Activated CD8-positive, alpha-beta memory T cell treated with anti-CD3 and anti-CD28 coated beads for 1 hour (primary cell): ENCODE measurements around the gene FLT3.
"Not testable (repeated sequence)": the region's sequence is repeated elsewhere in the genome, so short reads cannot be mapped to it uniquely, and the experiment has no call there.

Source experiments
- DNase-seq, 2 donors: peaks; one replicate each; pipeline ENCODE4 v3.0.0-alpha.2; 2020; ENCODE audit warnings: low read depth in 1 of 2; ENCODE audit errors: extremely low read depth in 1 of 2

FLT3 gene

GRCh38 chr13:28046981-28047380, 53.4 kb downstream of the FLT3 start:
- no peak for DNase-seq

GRCh38 chr13:28045861-28046260, 54.5 kb downstream of the FLT3 start:
- DNase-seq, result no peak

- no peak for DNase-seq
These were observed 55.8 kb downstream of the FLT3 start for GRCh38 chr13:28044608-28045007.

GRCh38 chr13:28043224-28043623, 57.2 kb downstream of the FLT3 start:
- DNase-seq, result no peak

GRCh38 chr13:28041501-28041900, 58.9 kb downstream of the FLT3 start:
- DNase-seq, result no peak

GRCh38 chr13:28041031-28041461, 59.3 kb downstream of the FLT3 start:
- DNase-seq, result no peak

- no peak for DNase-seq
These were observed 63.0 kb downstream of the FLT3 start for GRCh38 chr13:28037399-28037798.

GRCh38 chr13:28035146-28035782, 65.1 kb downstream of the FLT3 start:
- no peak for DNase-seq

- no peak for DNase-seq
These were observed 66.3 kb downstream of the FLT3 start for GRCh38 chr13:28033894-28034655.

- not testable (repeated sequence) for DNase-seq
These were observed 67.9 kb downstream of the FLT3 start for GRCh38 chr13:28032438-28032837.

- DNase-seq, result no peak
These were observed 68.5 kb downstream of the FLT3 start for GRCh38 chr13:28031896-28032288.

- DNase-seq, result no peak
These were observed 69.0 kb downstream of the FLT3 start for GRCh38 chr13:28031220-28031895.

- no peak for DNase-seq
These were observed 72.6 kb downstream of the FLT3 start for GRCh38 chr13:28027607-28028364.

GRCh38 chr13:28027071-28027470, 73.3 kb downstream of the FLT3 start:
- DNase-seq, result no peak

GRCh38 chr13:28026508-28026907, 73.9 kb downstream of the FLT3 start:
- no peak for DNase-seq

- DNase-seq, result no peak
These were observed 77.4 kb downstream of the FLT3 start for GRCh38 chr13:28022848-28023518.

GRCh38 chr13:28014301-28014700, 86.1 kb downstream of the FLT3 start:
- no peak for DNase-seq

- no peak for DNase-seq
These were observed 86.9 kb downstream of the FLT3 start for GRCh38 chr13:28013482-28013881.

GRCh38 chr13:28012896-28013295, 87.5 kb downstream of the FLT3 start:
- no peak for DNase-seq

- no peak for DNase-seq
These were observed 88.0 kb downstream of the FLT3 start for GRCh38 chr13:28012383-28012782.

- no peak for DNase-seq
These were observed 90.3 kb downstream of the FLT3 start for GRCh38 chr13:28010046-28010445.
